GM19035 (cell line): ENCODE results near the gene MEF2C.

ENCODE experiments used
- ATAC-seq: cut with Tn5 transposase; IDR thresholded peaks from one replicate; pipeline ENCODE4 v1.9.1; 2021; ENCODE audit not compliant: unreplicated experiment

MEF2C gene

DNA sequence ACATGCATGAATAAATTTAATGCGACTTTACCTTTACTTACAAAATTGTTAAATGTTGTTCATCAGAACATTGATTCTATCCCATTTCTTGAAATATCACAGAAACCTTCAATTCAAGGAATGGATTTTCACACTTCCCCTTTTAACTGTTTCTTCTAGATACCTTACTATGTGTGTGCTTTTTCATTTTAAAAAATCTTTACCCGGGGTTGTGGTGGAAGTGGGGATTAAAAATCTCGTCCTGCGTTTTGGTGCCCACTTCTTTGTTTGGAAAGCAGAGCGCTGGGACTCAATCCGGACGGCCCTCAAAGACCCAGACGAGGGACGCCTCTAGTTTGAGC lies 5.8 kb upstream of the MEF2C start:
- no peak for ATAC-seq

DNA sequence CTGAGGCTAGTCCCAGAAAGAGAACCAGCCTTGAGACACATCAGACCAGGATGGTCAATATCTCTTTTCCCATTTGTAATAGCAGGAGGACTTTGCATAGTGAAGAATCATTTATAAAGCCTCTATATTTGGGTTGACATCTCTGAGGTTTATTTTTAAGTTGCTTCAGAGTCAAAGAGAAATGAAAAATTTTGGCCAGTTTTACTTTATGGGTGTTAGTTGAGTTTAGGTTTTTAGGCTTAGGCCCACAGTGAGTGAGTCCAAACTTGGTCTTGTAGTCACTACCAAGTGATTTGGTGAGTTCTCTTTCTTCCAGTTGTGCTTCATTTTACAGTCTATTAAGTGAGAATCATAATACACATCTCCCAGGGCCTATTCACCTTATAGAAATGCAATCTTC lies 5.3 kb upstream of the MEF2C start:
- ATAC-seq: no peak

GRCh38 chr5:88887342-88887741 lies 4.4 kb upstream of the MEF2C start:
- ATAC-seq: no peak

GRCh38 chr5:88886746-88887341 lies 3.9 kb upstream of the MEF2C start:
- ATAC-seq: no peak

DNA sequence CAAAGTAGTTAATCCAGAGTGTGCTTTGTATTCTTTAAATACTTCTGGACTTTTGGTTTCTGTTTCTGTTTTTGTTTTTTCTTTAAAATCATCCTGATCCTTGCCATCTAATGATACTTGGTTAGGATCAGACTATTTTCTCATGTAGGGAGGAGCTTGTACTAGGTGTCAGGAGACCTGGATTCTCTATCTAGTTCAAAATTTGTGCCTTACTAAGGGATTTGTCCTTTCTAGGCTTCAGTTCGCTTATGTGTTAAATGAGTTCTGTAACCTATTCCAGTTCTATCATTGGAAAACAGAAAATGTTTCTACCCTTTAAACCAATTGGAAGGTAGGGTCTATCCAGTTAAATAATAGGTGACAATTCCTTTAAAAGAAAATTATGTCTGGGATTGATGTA lies 3.3 kb upstream of the MEF2C start:
- ATAC-seq: no peak

DNA sequence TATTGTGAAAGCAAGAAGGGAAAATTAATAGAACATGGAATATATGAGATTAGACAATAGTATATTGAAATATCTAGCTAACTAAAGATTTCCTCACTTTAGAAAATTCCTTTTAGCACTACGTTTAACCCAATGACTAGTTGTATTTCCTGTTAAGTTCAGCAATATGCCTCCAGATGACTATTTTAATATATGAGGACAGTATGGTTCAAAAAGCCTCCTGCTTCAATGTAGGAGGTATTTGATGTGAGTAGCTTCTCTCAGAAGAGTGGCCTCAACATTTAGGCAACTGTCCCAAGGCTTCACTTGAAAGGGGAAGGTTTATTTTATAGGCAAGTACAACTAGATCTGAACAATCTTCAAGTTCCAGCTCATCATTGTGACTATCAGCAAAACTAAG lies 2.0 kb upstream of the MEF2C start:
- ATAC-seq: no peak

- ATAC-seq: no peak
These were observed 1.6 kb upstream of the MEF2C start for GRCh38 chr5:88884608-88884877.

- ATAC-seq: no peak
These were observed 1.0 kb upstream of the MEF2C start for GRCh38 chr5:88883836-88884607.

- no peak for ATAC-seq
These were observed 527 bp downstream of the MEF2C start for GRCh38 chr5:88882276-88883038.

DNA sequence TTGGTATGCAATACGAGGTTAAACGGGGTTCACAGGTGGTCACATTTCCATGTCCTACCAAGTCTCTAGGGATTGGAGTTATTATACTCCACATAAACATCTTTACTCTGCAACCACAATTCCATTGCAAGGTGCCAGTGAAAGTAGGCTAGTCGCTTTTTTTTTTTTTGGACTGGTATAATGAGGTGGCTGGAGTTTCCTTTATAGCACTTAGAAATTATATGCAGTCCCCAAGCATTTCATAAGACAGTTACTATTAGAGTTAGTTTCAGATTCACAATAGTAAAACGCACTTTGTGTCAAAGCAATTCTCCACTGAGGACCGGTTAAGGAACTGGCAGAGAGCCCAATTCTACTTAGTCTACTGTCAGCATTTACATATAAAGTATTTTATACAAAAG lies 1.4 kb downstream of the MEF2C start:
- ATAC-seq: no peak

GRCh38 chr5:88880201-88880600 lies 2.8 kb downstream of the MEF2C start:
- no peak for ATAC-seq

DNA sequence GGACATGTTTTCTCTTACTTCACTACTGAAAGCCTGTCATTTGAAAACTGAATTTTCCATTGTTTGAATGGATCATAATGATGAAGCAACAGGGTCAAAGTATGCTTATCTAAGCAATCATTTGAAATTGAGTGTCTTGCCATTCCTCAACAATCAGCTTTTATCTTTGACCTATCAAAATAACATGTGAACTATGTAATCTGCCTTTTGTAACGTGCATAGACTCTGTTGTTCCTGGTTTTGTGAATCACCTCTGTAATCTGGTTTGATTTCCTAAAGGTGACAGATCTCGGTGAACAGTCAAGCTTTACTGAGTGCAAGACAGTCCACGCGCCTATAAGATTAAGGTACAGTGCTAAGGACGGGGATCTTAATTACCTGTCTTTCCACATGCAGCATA lies 3.3 kb downstream of the MEF2C start:
- no peak for ATAC-seq

DNA sequence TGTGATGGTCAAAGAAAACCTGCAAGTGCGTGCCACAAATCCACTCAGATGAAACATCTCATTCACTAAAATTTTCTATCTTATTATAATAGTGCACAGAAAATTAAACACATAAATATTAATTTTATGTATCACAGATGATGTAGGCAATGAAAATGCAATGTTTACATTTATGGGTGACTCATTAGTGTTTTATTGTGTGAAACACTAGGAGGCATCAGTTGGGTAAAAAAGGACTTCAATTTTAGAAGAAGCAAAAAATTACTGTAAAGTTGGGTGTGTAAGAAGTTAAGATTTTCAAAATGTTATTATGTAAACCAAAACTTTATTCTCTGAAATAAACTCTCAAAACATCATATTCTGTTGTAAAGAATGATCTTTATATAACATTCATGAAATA lies 4.0 kb downstream of the MEF2C start:
- ATAC-seq: no peak

DNA sequence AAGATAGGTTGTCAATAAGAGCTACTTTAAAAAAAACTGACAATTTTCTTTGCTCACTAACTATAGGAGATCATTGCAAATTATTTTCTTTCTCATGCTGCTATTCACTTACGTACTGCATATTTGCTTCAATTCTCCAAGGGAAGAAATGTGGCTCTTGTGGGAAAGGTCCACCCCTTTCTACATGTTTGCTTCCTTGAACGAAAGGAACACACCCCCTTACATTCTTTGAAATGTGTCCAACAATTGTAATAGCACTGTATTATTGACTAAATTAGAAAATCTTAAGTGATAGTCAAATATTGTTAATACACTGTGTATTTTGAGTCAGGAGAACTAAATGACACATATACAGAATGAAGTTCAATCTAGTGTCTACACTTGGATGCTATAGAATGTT lies 5.2 kb downstream of the MEF2C start:
- ATAC-seq: no peak

- ATAC-seq: no peak
These were observed 6.3 kb downstream of the MEF2C start for GRCh38 chr5:88876714-88877113.

- ATAC-seq: no peak
These were observed 7.4 kb downstream of the MEF2C start for GRCh38 chr5:88875341-88876234.

DNA sequence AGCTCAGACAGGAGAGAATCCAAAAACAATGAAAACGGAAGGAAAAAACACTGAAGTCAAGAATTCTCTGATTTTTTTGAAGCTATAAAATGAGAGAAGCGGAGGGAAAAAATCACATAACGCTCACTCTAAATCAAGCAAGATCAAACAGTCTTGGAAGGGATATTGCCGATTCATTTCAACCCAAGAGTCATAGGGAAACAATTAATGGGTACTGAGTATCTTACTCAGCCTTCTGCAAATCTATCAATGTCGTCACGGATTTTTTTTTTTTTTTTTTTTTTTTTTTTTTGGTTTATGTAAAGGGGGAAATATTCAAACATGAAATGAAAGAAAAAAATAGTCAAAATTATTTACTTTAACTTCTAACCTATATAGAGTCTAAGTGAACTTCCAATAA lies 9.5 kb downstream of the MEF2C start:
- peak; percentile 57 for ATAC-seq

- ATAC-seq: no peak
These were observed 10.0 kb downstream of the MEF2C start for GRCh38 chr5:88872971-88873370.

DNA sequence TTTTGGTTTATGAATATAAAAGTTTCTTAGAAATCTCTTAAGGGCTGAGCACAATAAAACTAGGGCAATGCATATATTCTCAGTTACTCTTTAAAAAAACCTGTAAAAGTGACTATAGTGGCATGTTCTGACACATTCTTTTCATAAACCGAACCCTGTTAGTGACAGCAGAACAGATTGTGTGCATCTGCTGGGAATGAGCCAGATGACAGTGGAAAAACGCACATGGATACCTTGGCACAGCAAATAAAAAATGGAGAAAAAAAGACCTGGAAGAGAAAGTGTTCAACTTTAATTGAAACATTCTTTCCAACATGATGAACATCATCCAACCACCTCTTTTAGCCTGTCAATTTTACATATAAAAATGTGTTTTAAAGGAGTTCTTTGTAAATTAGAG lies 12.7 kb downstream of the MEF2C start:
- no peak for ATAC-seq

DNA sequence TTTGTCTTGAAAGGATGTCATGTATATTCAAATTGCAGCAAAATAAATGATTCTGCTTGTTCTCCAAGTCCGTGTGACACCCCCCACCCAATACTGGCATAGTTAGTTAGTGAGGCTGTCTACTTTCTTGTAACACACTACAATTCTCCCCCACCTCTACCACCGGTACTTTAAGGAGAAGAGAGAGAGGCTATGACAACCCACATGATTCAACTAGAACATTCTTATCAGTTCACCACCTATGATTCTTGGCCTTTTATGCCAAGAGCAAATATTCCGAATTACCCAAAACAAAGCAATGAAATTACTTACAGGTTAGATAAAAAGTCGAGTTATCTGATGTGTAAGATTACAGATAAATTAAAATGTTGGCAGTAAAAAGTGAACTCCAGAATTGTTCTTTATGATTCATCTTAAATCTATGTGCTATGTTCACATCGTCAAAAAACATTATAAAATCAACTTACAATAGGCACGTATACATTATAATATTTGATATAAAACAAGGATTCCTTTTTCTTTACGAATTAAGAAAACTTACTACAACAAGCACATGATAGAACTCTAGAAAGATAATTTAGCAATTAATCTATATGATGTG lies 14.4 kb downstream of the MEF2C start:
- ATAC-seq: no peak

GRCh38 chr5:88867638-88868037 lies 15.3 kb downstream of the MEF2C start:
- no peak for ATAC-seq
